SK-N-SH (cell line): Measurements from ENCODE around the gene LARP4.

ENCODE experiments used
- ELF1 ChIP-seq: IDR thresholded peaks from 2 replicates; pipeline ENCODE4 v1.4.0; 2012
- EP300 ChIP-seq, 2 experiments: IDR thresholded peaks; 2 replicates each; pipeline versions ENCODE4 v1.4.0 to v1.6.1; 2012; ENCODE audit warnings: borderline replicate concordance in 1 of 2, low read depth in 1 of 2, low read length in 1 of 2
- RAD21 ChIP-seq: IDR thresholded peaks from 2 replicates; pipeline ENCODE4 v1.6.1; 2012; ENCODE audit warnings: mild to moderate bottlenecking, low read length
- TCF12 ChIP-seq: IDR thresholded peaks from 2 replicates; pipeline ENCODE4 v1.4.0; 2012
- TF ChIP-seq, protein P1 (sequence below): fragments of 200-600 bp; sonication (generic); IDR thresholded peaks from 2 replicates; pipeline ENCODE4 v1.6.1; 2017; ENCODE audit warnings: antibody characterized with exemption, mild to moderate bottlenecking, moderate library complexity
- TF ChIP-seq, protein P2 (sequence below): IDR thresholded peaks from 2 replicates; pipeline ENCODE4 v1.4.0; 2012; ENCODE audit warnings: low read depth, borderline replicate concordance

DNA sequence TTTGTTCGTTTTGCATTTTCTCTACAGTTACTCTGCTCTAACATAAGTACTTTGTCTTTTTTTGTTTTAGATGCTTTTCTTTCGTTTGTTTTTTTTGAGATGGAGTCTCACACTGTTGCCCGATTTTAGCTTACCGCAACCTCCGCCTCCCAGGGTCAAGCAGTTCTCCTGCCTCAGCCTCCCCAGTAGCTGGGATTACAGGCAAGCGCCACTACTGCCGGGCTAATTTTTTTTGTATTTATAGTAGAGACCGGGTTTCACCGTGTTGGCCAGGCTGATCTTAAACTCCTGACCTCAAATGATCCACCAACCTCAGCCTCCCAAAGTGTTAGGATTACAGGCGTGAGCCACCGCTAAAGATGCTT is 106.8 kb downstream of the LARP4 start:
- TF ChIP-seq, protein P1, sequence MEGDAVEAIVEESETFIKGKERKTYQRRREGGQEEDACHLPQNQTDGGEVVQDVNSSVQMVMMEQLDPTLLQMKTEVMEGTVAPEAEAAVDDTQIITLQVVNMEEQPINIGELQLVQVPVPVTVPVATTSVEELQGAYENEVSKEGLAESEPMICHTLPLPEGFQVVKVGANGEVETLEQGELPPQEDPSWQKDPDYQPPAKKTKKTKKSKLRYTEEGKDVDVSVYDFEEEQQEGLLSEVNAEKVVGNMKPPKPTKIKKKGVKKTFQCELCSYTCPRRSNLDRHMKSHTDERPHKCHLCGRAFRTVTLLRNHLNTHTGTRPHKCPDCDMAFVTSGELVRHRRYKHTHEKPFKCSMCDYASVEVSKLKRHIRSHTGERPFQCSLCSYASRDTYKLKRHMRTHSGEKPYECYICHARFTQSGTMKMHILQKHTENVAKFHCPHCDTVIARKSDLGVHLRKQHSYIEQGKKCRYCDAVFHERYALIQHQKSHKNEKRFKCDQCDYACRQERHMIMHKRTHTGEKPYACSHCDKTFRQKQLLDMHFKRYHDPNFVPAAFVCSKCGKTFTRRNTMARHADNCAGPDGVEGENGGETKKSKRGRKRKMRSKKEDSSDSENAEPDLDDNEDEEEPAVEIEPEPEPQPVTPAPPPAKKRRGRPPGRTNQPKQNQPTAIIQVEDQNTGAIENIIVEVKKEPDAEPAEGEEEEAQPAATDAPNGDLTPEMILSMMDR, result no peak
- no peak for TF ChIP-seq EP300 (IDR thresholded peaks at IDR 0.05; ENCODE audit: borderline replicate concordance in 1 of 2, low read depth in 1 of 2, low read length in 1 of 2)
- TF ChIP-seq, protein P2, sequence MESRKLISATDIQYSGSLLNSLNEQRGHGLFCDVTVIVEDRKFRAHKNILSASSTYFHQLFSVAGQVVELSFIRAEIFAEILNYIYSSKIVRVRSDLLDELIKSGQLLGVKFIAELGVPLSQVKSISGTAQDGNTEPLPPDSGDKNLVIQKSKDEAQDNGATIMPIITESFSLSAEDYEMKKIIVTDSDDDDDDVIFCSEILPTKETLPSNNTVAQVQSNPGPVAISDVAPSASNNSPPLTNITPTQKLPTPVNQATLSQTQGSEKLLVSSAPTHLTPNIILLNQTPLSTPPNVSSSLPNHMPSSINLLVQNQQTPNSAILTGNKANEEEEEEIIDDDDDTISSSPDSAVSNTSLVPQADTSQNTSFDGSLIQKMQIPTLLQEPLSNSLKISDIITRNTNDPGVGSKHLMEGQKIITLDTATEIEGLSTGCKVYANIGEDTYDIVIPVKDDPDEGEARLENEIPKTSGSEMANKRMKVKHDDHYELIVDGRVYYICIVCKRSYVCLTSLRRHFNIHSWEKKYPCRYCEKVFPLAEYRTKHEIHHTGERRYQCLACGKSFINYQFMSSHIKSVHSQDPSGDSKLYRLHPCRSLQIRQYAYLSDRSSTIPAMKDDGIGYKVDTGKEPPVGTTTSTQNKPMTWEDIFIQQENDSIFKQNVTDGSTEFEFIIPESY, result no peak
- TF ChIP-seq RAD21, result no peak
- no peak for TF ChIP-seq TCF12
- no peak for TF ChIP-seq ELF1
